ENCODE data around the gene TTF2. TPM values are rescaled to one million over a fixed set of nuclear protein-coding genes. Genes with fewer than 3 reads are reported as not detected.

Gene TTF2
- total RNA-seq, 4 donors from 2014 or later: 6.6 to 12.8 (median 9.0) TPM

- Histone ChIP-seq H3K4me3 (no peak overlapping the region), H3K27me3 (no peaks in the 10 kb centered on the region), H3K36me3 (no peaks in the 10 kb centered on the region), H3K4me1 (no peaks in the 10 kb centered on the region), H3K27ac (replicated peaks in 1 of 4) (no peak overlapping the region), H3K9me3 (no peaks in the 10 kb centered on the region)
- no peak for DNase-seq (ENCODE audit: extremely low spot score)
- TF ChIP-seq POLR2A (IDR thresholded peaks at IDR 0.05; ENCODE audit: low read depth): no peak
- peak in 1 of 2 donors; percentile 5 for TF ChIP-seq POLR2AphosphoS5 (IDR thresholded peaks at IDR 0.05)
- TF ChIP-seq EP300 (IDR thresholded peaks at IDR 0.05): no peak
- TF ChIP-seq CTCF (IDR thresholded peaks at IDR 0.05): peak; percentile 79 to 82 (median 79)
- intact Hi-C loops (cut with DNase I): loop anchor here (2.0 to 10.0 kb wide), 2 partner anchors 61 to 217 kb away; no protein-coding TSS in a partner anchor
- WGBS: 52% methylated on average over 6 of the region's 6 CpGs
These were observed 7.6 kb downstream of the TTF2 start for GRCh38 chr1:117067533-117068370.

GRCh38 chr1:117068580-117068979 lies 8.5 kb downstream of the TTF2 start:
- TF ChIP-seq CTCF (IDR thresholded peaks at IDR 0.05) (no peak), POLR2AphosphoS5 (IDR thresholded peaks at IDR 0.05) (no peak), EP300 (IDR thresholded peaks at IDR 0.05) (no peak), POLR2A (IDR thresholded peaks at IDR 0.05; ENCODE audit: low read depth) (no peak)
- Histone ChIP-seq H3K27ac (replicated peaks in 1 of 4) (no peak overlapping the region), H3K4me1 (no peaks in the 10 kb centered on the region), H3K4me3 (no peak overlapping the region), H3K27me3 (no peaks in the 10 kb centered on the region), H3K9me3 (no peaks in the 10 kb centered on the region), H3K36me3 (no peaks in the 10 kb centered on the region)
- WGBS: 93% methylated on average over 5 of the region's 5 CpGs
- intact Hi-C loops (cut with DNase I): loop anchor here (10.0 kb wide), 1 partner anchor 216 kb away; no protein-coding TSS in a partner anchor
- no peak for DNase-seq (ENCODE audit: extremely low spot score)

GRCh38 chr1:117069220-117069844 lies 9.2 kb downstream of the TTF2 start:
- TF ChIP-seq POLR2AphosphoS5 (IDR thresholded peaks at IDR 0.05) (no peak), POLR2A (IDR thresholded peaks at IDR 0.05; ENCODE audit: low read depth) (no peak), EP300 (IDR thresholded peaks at IDR 0.05) (no peak), CTCF (IDR thresholded peaks at IDR 0.05) (no peak)
- intact Hi-C loops (cut with DNase I): loop anchor here (10.0 kb wide), 1 partner anchor 215 kb away; no protein-coding TSS in a partner anchor
- no peak overlapping the region for H3K27ac ChIP-seq (replicated peaks in 1 of 4)
- no peaks in the 10 kb centered on the region for H3K27me3 ChIP-seq
- WGBS: 82% methylated on average over 4 of the region's 4 CpGs
- H3K9me3 ChIP-seq: no peaks in the 10 kb centered on the region
- no peaks in the 10 kb centered on the region for H3K4me1 ChIP-seq
- DNase-seq (ENCODE audit: extremely low spot score): no peak
- no peak overlapping the region for H3K4me3 ChIP-seq
- peaks cover 0 to 2% (median under 1%) of the 10 kb centered on the region in 4 donors for H3K36me3 ChIP-seq

GRCh38 chr1:117070124-117070523 lies 10.0 kb downstream of the TTF2 start:
- intact Hi-C loops (cut with DNase I): no loop called here
- Histone ChIP-seq H3K4me1 (no peaks in the 10 kb centered on the region), H3K27me3 (no peaks in the 10 kb centered on the region), H3K9me3 (no peaks in the 10 kb centered on the region), H3K4me3 (no peak overlapping the region), H3K36me3 (peaks cover 3 to 9% (median 6%) of the 10 kb centered on the region in 4 donors), H3K27ac (replicated peaks in 1 of 4) (no peak overlapping the region)
- 84% methylated on average over 2 of the region's 2 CpGs for WGBS
- no peak for TF ChIP-seq EP300 (IDR thresholded peaks at IDR 0.05)
- no peak for TF ChIP-seq POLR2A (IDR thresholded peaks at IDR 0.05; ENCODE audit: low read depth)
- TF ChIP-seq POLR2AphosphoS5 (IDR thresholded peaks at IDR 0.05): no peak
- TF ChIP-seq CTCF (IDR thresholded peaks at IDR 0.05): no peak
- no peak for DNase-seq (ENCODE audit: extremely low spot score)
